Psoas muscle (tissue), 8 donors: ENCODE results near the gene RPUSD2. TPM values are rescaled to one million over a fixed set of nuclear protein-coding genes. Genes with fewer than 3 reads are reported as not detected.

Experiments used
- ATAC-seq, 4 donors: fragments of 200-7000 bp; cut with Tn5 transposase; one replicate each; pipeline ENCODE4 v1.9.1; 2020; ENCODE audit warnings: moderate library complexity in 3 of 4, mild to moderate bottlenecking in 2 of 4
- DNase-seq, 2 donors: peaks; one replicate each; pipeline ENCODE4 v3.0.0-alpha.2; 2020
- H3K27ac ChIP-seq: fragments of 200-600 bp; one replicate; pipeline ENCODE4 v1.8.0; 2022
- H3K27me3 ChIP-seq, 3 donors: fragments of 200-600 bp in 1 of 3; one replicate each; pipeline versions ENCODE4 v1.6.1 to v1.8.0; 2013 to 2022; ENCODE audit warnings: low read length in 2 of 3, mild to moderate bottlenecking in 2 of 3, moderate library complexity in 1 of 3; ENCODE audit not compliant: insufficient read depth in 3 of 3
- H3K36me3 ChIP-seq, 2 donors: fragments of 200-600 bp in 1 of 2; one replicate each; pipeline versions ENCODE4 v1.6.1 to v1.8.0; 2013 to 2022; ENCODE audit warnings: low read depth in 1 of 2, mild to moderate bottlenecking in 1 of 2, moderate library complexity in 1 of 2; ENCODE audit not compliant: insufficient read depth in 1 of 2
- H3K4me1 ChIP-seq: fragments of 200-600 bp; one replicate; pipeline ENCODE4 v1.8.0; 2022
- H3K4me3 ChIP-seq: fragments of 200-600 bp; one replicate; pipeline ENCODE4 v1.8.0; 2022; ENCODE audit warnings: mild to moderate bottlenecking
- H3K9me3 ChIP-seq: fragments of 200-600 bp; one replicate; pipeline ENCODE4 v1.8.0; 2022
- CTCF ChIP-seq: fragments of 200-600 bp; IDR thresholded peaks from one replicate; pipeline ENCODE4 v1.8.0; 2022; ENCODE audit warnings: antibody characterized with exemption
- WGBS, 3 donors: extraction: QIAGEN DNeasy Blood & Tissue Kit; methylation state at CpG; one replicate each; pipeline versions ENCODE4 v1.1.6 to v1.1.7; 2013; 5-methylcytosine and 5-hydroxymethylcytosine counted together
- intact Hi-C, 2 donors: fragments of 100-400 bp; cut with DNase I; formaldehyde crosslinking; loops; one replicate each; pipeline versions ENCODE4 v1.11.0 to v1.14.2; 2022
- polyA plus RNA-seq, 3 donors: library from polyadenylated mRNA; stranded (reverse); fragments of 200-250 nt; gene quantifications; one replicate each; pipeline ENCODE4 v1.2.3, GENCODE V29; 2013
- total RNA-seq, 4 donors: library from RNA; stranded (reverse); fragmentation: NEBNext Ultra II Directional in 2 of 4; extraction: Animal tissue kit (Norgen Biotek cat#: 25700) in 2 of 4; gene quantifications; one replicate each; pipeline versions ENCODE4 v1.2.1 to v1.2.4, GENCODE V29; 2021 to 2023
- donor health status: healthy with polysubstance abuse.
- donor health status: DM: no; HTN: no; CAD: no; lungs with moderate emphysema.
- donor health status: Bipolar disorder and iron deficiency.
- donor health status: healthy.
- donor health status: DM: yes; HTN: yes; CAD: no.
- donor health status: DM: no; HTN: no; CAD: no.
- donor health status: DM: no; HTN: no; CAD: no.
- donor health status: DM: yes; HTN: yes; CAD: no.

RPUSD2 gene
- total and polyA plus RNA-seq, 7 donors, result 8.7 to 12.5 (median 10.3) TPM

- TF ChIP-seq CTCF, result no peak
- WGBS, 3 donors, result 74 to 79% (median 78%) methylated on average over 4 of the region's 4 CpGs
- H3K27me3 ChIP-seq, result no peaks in the 10 kb centered on the region
- DNase-seq (no peak), ATAC-seq (no peak)
- intact Hi-C loops, result no loop called here
- no peak overlapping the region for H3K27ac ChIP-seq
- H3K4me3 ChIP-seq, result no peak overlapping the region
- H3K36me3 ChIP-seq, result no peaks in the 10 kb centered on the region
- H3K9me3 ChIP-seq, result no peaks in the 10 kb centered on the region
- H3K4me1 ChIP-seq, result peaks cover 10% of the 10 kb centered on the region
Observed at GRCh38 chr15:40533763-40534364, 35.2 kb upstream of the RPUSD2 start.

- no peaks in the 10 kb centered on the region for H3K27me3 ChIP-seq
- ATAC-seq (no peak), DNase-seq (no peak)
- no peaks in the 10 kb centered on the region for H3K9me3 ChIP-seq
- intact Hi-C loops, result no loop called here
- H3K36me3 ChIP-seq, result no peaks in the 10 kb centered on the region
- H3K27ac ChIP-seq, result no peak overlapping the region
- H3K4me3 ChIP-seq, result no peak overlapping the region
- TF ChIP-seq CTCF, result no peak
- WGBS, 3 donors, result 69 to 71% (median 70%) methylated on average over 5 of the region's 5 CpGs
- H3K4me1 ChIP-seq, result peaks cover 10% of the 10 kb centered on the region
Observed at GRCh38 chr15:40534371-40534770, 34.7 kb upstream of the RPUSD2 start.

GRCh38 chr15:40536501-40536900, 32.6 kb upstream of the RPUSD2 start:
- no peak overlapping the region for H3K27ac ChIP-seq
- 62 to 71% (median 70%) methylated on average over 5 of the region's 5 CpGs for WGBS, 3 donors
- no peak for ATAC-seq
- no peak for DNase-seq
- no peaks in the 10 kb centered on the region for H3K36me3 ChIP-seq
- H3K4me1 ChIP-seq, result peaks cover 10% of the 10 kb centered on the region
- H3K27me3 ChIP-seq, result no peaks in the 10 kb centered on the region
- intact Hi-C loops, result no loop called here
- no peaks in the 10 kb centered on the region for H3K9me3 ChIP-seq
- no peak overlapping the region for H3K4me3 ChIP-seq
- TF ChIP-seq CTCF, result no peak

- Histone ChIP-seq H3K9me3 (no peaks in the 10 kb centered on the region), H3K36me3 (no peaks in the 10 kb centered on the region), H3K27me3 (no peaks in the 10 kb centered on the region), H3K4me3 (no peak overlapping the region), H3K4me1 (peaks cover 10% of the 10 kb centered on the region), H3K27ac (no peak overlapping the region)
- WGBS, 3 donors, result 81 to 85% (median 81%) methylated on average over 6 of the region's 6 CpGs
- intact Hi-C loops, result no loop called here
- no peak for DNase-seq
- ATAC-seq, result no peak
- no peak for TF ChIP-seq CTCF
Observed at GRCh38 chr15:40538976-40539375, 30.1 kb upstream of the RPUSD2 start.

GRCh38 chr15:40543082-40543481, 26.0 kb upstream of the RPUSD2 start:
- DNase-seq (no peak), ATAC-seq (no peak)
- Histone ChIP-seq H3K4me1 (peaks cover 15% of the 10 kb centered on the region), H3K4me3 (no peak overlapping the region), H3K27me3 (no peaks in the 10 kb centered on the region), H3K27ac (no peak overlapping the region), H3K36me3 (no peaks in the 10 kb centered on the region), H3K9me3 (no peaks in the 10 kb centered on the region)
- intact Hi-C loops, result no loop called here
- WGBS, 3 donors, result 84 to 96% (median 91%) methylated on average over 3 of the region's 3 CpGs
- no peak for TF ChIP-seq CTCF
